NCI-H226 (cell line): ENCODE results near the gene LGALS13.

Experiments used
- DNase-seq: peaks from one replicate; pipeline ENCODE4 v3.0.0-alpha.2; 2015

Gene LGALS13, protein sequence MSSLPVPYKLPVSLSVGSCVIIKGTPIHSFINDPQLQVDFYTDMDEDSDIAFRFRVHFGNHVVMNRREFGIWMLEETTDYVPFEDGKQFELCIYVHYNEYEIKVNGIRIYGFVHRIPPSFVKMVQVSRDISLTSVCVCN

DNA sequence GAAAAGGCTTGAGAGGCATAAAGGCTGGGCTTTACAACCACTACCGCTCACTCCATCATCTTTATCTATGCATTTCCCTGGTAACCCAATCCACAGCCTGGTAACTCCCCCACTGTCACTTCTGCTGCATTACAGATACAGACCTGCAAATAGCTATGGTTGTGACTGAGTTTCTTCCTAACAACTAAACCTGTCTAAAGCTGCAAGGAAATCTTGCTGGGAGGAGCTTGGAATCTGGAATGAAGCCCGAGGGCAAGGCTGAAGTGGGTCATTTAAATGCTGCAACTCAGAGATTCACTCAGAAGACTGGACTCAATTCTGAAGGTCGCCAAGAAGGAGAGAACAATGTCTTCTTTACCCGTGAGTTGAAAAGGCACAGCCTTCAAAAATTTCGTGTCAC, at the start of gene LGALS13:
Gene LGALS13, plus strand, starts transcription at position 301 of the 400 bp plus-strand sequence. Its CDS starts 45 bp downstream, at position 346.
- DNase-seq = no peak

- DNase-seq = no peak
Measured at GRCh38 chr19:39553082-39553652, 49.2 kb upstream of the LGALS13 start.

- no peak for DNase-seq
Measured at GRCh38 chr19:39554701-39555311, 47.5 kb upstream of the LGALS13 start.

- DNase-seq = no peak
Measured at GRCh38 chr19:39555883-39556282, 46.4 kb upstream of the LGALS13 start.

GRCh38 chr19:39557811-39558623, 44.3 kb upstream of the LGALS13 start:
- no peak for DNase-seq

- DNase-seq = no peak
Measured at GRCh38 chr19:39558624-39559117, 43.7 kb upstream of the LGALS13 start.

DNA sequence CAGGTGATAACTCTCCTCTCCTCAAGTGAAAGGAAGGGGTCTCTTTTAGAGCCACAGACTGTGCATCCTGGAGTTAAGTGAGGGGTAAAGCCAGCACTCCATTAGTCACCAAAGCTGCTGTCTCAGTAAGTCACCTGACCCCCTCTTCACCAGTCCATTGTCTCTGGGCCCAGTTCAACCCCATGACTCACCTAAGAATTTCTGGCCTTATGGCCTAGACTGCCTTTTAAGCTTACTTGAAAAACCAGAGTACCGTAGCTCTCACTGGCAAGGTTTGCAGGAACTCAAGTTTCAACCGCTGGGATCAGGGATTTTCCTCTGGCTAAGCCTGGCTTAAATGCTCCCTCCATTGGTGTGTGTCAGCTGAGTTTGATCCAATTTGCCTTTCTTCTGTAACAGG, 38.9 kb upstream of the LGALS13 start:
- no peak for DNase-seq

- DNase-seq = no peak
Measured at GRCh38 chr19:39566064-39566463, 36.3 kb upstream of the LGALS13 start.

GRCh38 chr19:39568604-39569003, 33.7 kb upstream of the LGALS13 start:
- no peak for DNase-seq

- no peak for DNase-seq
Measured at GRCh38 chr19:39582442-39582841, 19.9 kb upstream of the LGALS13 start.

GRCh38 chr19:39582891-39583625, 19.3 kb upstream of the LGALS13 start:
- DNase-seq = no peak

DNA sequence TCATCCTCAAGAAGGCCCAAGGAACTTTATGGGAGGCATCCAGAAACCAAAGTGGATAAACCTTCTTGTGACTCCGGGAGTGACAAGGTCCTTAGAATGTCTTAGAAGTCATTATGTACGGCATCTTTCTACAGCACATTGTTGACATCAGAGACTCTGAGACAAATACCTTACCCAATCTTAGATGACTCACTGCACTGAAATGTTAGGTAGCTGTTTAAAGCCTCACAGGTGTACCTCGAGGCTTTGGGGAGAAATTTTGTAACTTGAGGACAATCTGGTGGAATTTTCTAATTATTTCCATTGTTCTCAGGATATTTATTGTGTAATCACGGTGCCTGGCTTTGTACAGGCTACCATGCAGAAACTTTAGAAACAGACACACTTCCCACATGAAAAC, 14.8 kb upstream of the LGALS13 start:
- no peak for DNase-seq

- DNase-seq = no peak
Measured at GRCh38 chr19:39588066-39588465, 14.3 kb upstream of the LGALS13 start.

- no peak for DNase-seq
Measured at GRCh38 chr19:39590265-39590664, 12.1 kb upstream of the LGALS13 start.

- no peak for DNase-seq
Measured at GRCh38 chr19:39592381-39592780, 9.9 kb upstream of the LGALS13 start.

DNA sequence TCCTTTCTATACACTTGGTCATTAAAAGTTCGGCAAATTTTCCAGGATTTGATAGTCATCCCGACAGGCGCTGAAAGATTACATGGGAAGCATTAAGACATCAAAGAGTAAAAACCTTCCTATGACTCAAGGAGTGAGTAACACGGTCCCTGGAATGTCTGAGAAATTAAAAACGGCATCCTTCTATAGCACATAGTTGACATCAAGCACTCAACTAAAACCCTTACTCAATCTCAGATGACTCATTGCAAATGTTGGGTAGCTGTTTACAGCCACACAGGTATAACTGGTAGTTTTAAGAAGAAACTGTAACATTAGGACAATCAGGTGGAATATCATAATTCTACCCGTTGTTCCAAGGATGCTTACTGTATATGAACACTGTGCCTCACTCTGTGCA, 6.4 kb upstream of the LGALS13 start:
- DNase-seq = no peak

- DNase-seq = no peak
Measured at GRCh38 chr19:39596911-39597310, 5.4 kb upstream of the LGALS13 start.

- DNase-seq = peak; percentile 3
Measured at GRCh38 chr19:39599116-39599515, 3.2 kb upstream of the LGALS13 start.

- no peak for DNase-seq
Measured at GRCh38 chr19:39603825-39604224, 1.5 kb downstream of the LGALS13 start.

GRCh38 chr19:39607021-39607420, 4.7 kb downstream of the LGALS13 start:
- no peak for DNase-seq

DNA sequence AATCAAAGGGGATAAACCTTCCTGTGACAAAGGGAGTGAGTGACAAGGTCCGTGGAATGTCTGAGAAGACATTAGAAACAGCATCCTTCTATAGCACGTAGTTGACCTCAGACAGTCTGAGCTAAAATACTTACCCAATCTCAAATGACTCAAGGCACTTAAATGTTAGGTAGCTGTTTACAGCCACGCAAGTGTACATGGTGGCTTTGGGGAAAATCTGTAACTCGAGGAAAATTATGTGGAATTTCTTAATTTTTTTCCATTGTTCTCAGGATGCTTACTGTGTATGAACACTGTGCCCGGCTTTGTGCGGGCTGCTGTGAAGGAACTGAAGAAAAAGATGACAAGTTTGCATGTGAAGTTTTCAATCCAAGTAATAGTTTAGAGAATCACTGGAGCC, 5.2 kb downstream of the LGALS13 start:
- no peak for DNase-seq

GRCh38 chr19:39613597-39613996, 11.3 kb downstream of the LGALS13 start:
- no peak for DNase-seq

- no peak for DNase-seq
Measured at GRCh38 chr19:39617745-39618144, 15.4 kb downstream of the LGALS13 start.
